ENCODE data around the gene CGB3. TPM values are rescaled to one million over a fixed set of nuclear protein-coding genes. Genes with fewer than 3 reads are reported as not detected.

The CGB3 gene
- total and polyA plus RNA-seq, 2 of the 4 experiments (the other 2 are of a cell fraction) = not detected

GRCh38 chr19:49061445-49061844, 37.3 kb upstream of the CGB3 start:
- CTCF ChIA-PET = no interaction called here
- in situ Hi-C loops (cut with MboI; ENCODE audit: low sequenced_read_pairs) = no loop called here

More at GRCh38 chr19:49061445-49061844, 37.3 kb upstream of the CGB3 start:
- peaks cover 0 to 5% of the 10 kb centered on the region in 2 experiments; a peak in 3 of 4 replicates for H3K79me1 ChIP-seq (ENCODE audit: low read depth in 1 of 2, low read length in 2 of 2)
- no peak overlapping the region for H3K56ac ChIP-seq (ENCODE audit: extremely low read depth, insufficient read depth, low read length)
- DNase-seq (no peak), ATAC-seq (ENCODE audit: low read depth) (no peak)
- H3K4me2 ChIP-seq (ENCODE audit: low read depth, low read length) = no peak overlapping the region
- peaks cover 32% of the 10 kb centered on the region for H3K27me3 ChIP-seq (ENCODE audit: control insufficient read depth, insufficient read depth, low read length)
- no TSS peak for BruUV-seq (replicated peaks)
- H3K4me3 ChIP-seq (ENCODE audit: insufficient read depth, low read depth, low read length) = no peak overlapping the region
- intact Hi-C loops (cut with micrococcal nuclease) = no loop called here
- TF ChIP-seq MAFK (IDR thresholded peaks at IDR 0.05; ENCODE audit: low read depth, low read length) (no peak), RFX5 (IDR thresholded peaks at IDR 0.05; ENCODE audit: low read depth, low read length) (no peak), RCOR1 (IDR thresholded peaks at IDR 0.05; ENCODE audit: insufficient replicate concordance, low read length) (no peak), NFE2L2 (IDR thresholded peaks at IDR 0.05; ENCODE audit: low read depth, low read length) (no peak), CTCF (conservative IDR thresholded peaks at IDR 0.05; ENCODE audit: low read depth, low read length) (no peak), BHLHE40 (IDR thresholded peaks at IDR 0.05; ENCODE audit: low read depth, low read length) (no peak), POLR2A (IDR thresholded peaks at IDR 0.05; ENCODE audit: low read depth, low read length) (no peak), CEBPB (IDR thresholded peaks at IDR 0.05; ENCODE audit: low read depth, low read length) (no peak)
- TF ChIP-seq, protein P1, sequence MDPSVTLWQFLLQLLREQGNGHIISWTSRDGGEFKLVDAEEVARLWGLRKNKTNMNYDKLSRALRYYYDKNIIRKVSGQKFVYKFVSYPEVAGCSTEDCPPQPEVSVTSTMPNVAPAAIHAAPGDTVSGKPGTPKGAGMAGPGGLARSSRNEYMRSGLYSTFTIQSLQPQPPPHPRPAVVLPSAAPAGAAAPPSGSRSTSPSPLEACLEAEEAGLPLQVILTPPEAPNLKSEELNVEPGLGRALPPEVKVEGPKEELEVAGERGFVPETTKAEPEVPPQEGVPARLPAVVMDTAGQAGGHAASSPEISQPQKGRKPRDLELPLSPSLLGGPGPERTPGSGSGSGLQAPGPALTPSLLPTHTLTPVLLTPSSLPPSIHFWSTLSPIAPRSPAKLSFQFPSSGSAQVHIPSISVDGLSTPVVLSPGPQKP (IDR thresholded peaks at IDR 0.05; ENCODE audit: borderline replicate concordance, low read depth, low read length) = no peak
- TF ChIP-seq, protein P2, sequence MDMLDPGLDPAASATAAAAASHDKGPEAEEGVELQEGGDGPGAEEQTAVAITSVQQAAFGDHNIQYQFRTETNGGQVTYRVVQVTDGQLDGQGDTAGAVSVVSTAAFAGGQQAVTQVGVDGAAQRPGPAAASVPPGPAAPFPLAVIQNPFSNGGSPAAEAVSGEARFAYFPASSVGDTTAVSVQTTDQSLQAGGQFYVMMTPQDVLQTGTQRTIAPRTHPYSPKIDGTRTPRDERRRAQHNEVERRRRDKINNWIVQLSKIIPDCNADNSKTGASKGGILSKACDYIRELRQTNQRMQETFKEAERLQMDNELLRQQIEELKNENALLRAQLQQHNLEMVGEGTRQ (IDR thresholded peaks at IDR 0.05; ENCODE audit: low read depth, low read length) = no peak
- dilution Hi-C loops (cut with HindIII; ENCODE audit: low sequenced_read_pairs, unreplicated experiment) = no loop called here
- no peak overlapping the region for H2AK5ac ChIP-seq (ENCODE audit: low read depth, low read length)
- H3K18ac ChIP-seq (ENCODE audit: low read depth, low read length) = no peak overlapping the region
- no peak overlapping the region for H2BK120ac ChIP-seq (ENCODE audit: low read depth, low read length)
- no peak overlapping the region for H3K9ac ChIP-seq (ENCODE audit: low read depth, low read length)
- no peak overlapping the region for H4K8ac ChIP-seq (ENCODE audit: low read depth in 2 of 2, low read length in 2 of 2)
- POLR2A ChIA-PET (ENCODE audit: unreplicated experiment) = interaction anchor here (0.5 kb wide), 1 partner anchor 26 kb away, joined by 7 read pairs; no protein-coding TSS in a partner anchor
- H2AFZ ChIP-seq (replicated peaks; ENCODE audit: low read length, poor library complexity) = no peak overlapping the region
- no peaks in the 10 kb centered on the region for H4K20me1 ChIP-seq (ENCODE audit: insufficient read depth, low read length)
- no peaks in the 10 kb centered on the region for H3K36me3 ChIP-seq (ENCODE audit: control insufficient read depth, insufficient read depth, low read length)
- 74% methylated on average over 9 of the region's 25 CpGs; no CpG with 5 or more reads in 1 of the 2 experiments for WGBS, 2 experiments (ENCODE audit: extremely low coverage in 2 of 2, insufficient read length in 1 of 2)
- no peak overlapping the region for H2BK20ac ChIP-seq (ENCODE audit: low read depth, low read length)
- H3K9me1 ChIP-seq (ENCODE audit: insufficient read depth, low read length) = no peaks in the 10 kb centered on the region
- peaks cover 5% of the 10 kb centered on the region; the same call in 1 of the 2 replicates for H3K4me1 ChIP-seq (ENCODE audit: control insufficient read depth, insufficient read depth, low read length)
- no peak overlapping the region for H2BK15ac ChIP-seq (ENCODE audit: low read depth, low read length)
- no peak overlapping the region for H3K27ac ChIP-seq (ENCODE audit: insufficient read depth, low read length)
- no peak overlapping the region for H2BK5ac ChIP-seq (ENCODE audit: low read depth, low read length, poor library complexity, severe bottlenecking)
- H2AK9ac ChIP-seq (replicated peaks; ENCODE audit: low read depth, low read length, poor library complexity) = no peak overlapping the region
- H4K91ac ChIP-seq (ENCODE audit: insufficient read depth, low read depth, low read length) = no peak overlapping the region
- no peaks in the 10 kb centered on the region for H3K9me3 ChIP-seq (ENCODE audit: control insufficient read depth, insufficient read depth, low read length)
- no peak overlapping the region for H3K23ac ChIP-seq (ENCODE audit: low read depth, low read length)
- no peak overlapping the region for H3K4ac ChIP-seq (ENCODE audit: low read depth, low read length)
- no peak overlapping the region for H4K5ac ChIP-seq (ENCODE audit: low read depth, low read length)
- H3K14ac ChIP-seq (replicated peaks; ENCODE audit: low read depth, low read length) = no peak overlapping the region

Measured in IMR-90 (cell line).